Panc1 (cell line): ENCODE data around the gene ATP8B2. TPM values are rescaled to one million over a fixed set of nuclear protein-coding genes. Genes with fewer than 3 reads are reported as not detected.

Source experiments
- ATAC-seq: fragments of 200-7000 bp; cut with Tn5 transposase; 2 replicates; pipeline ENCODE4 v1.9.1; 2020; ENCODE audit warnings: mild to moderate bottlenecking, moderate library complexity
- BruUV-seq: library from RNA; stranded (reverse); fragments of 400-500 nt; replicated peaks from 2 replicates; lab custom pipeline; 2021; lab: Mats Ljungman, UMichigan
- CTCF ChIA-PET: fragments of 300-600 bp; sonication (Branson Sonifier 250); formaldehyde crosslinking; loops from one replicate; lab custom pipeline; 2022; ENCODE audit warnings: antibody characterized with exemption; lab: Charles Lee
- POLR2A ChIA-PET: fragments of 300-600 bp; sonication (Branson Sonifier 250); formaldehyde crosslinking; loops from one replicate; lab custom pipeline; 2022; ENCODE audit warnings: antibody characterized with exemption; lab: Charles Lee
- DNase-seq: peaks from one replicate; pipeline ENCODE4 v3.0.0-alpha.2; 2010; ENCODE audit warnings: low read depth, low spot score
- H3K27ac ChIP-seq: 2 replicates; pipeline ENCODE4 v1.5.1; 2011; ENCODE audit warnings: mild to moderate bottlenecking, low read length, inconsistent platforms
- H3K27me3 ChIP-seq: fragments of 200-500 bp; sonication (Bioruptor generic); 2 replicates; pipeline ENCODE4 v1.6.0; 2014; ENCODE audit warnings: low read length, inconsistent platforms; ENCODE audit not compliant: control insufficient read depth, insufficient read depth
- H3K36me3 ChIP-seq: fragments of 200-500 bp; sonication (Bioruptor generic); 2 replicates; pipeline ENCODE4 v1.5.1; 2014; ENCODE audit warnings: inconsistent platforms, mild to moderate bottlenecking, low read length, moderate library complexity; ENCODE audit not compliant: control insufficient read depth, insufficient read depth
- H3K4me1 ChIP-seq: 2 replicates; pipeline ENCODE4 v1.5.1; 2011; ENCODE audit warnings: inconsistent platforms, mild to moderate bottlenecking, low read length, moderate library complexity; ENCODE audit not compliant: control insufficient read depth, insufficient read depth
- H3K4me3 ChIP-seq, 2 experiments: 2 replicates each; pipeline ENCODE4 v1.5.1; 2011 to 2012; ENCODE audit warnings: low read depth in 2 of 2, low read length in 2 of 2, mild to moderate bottlenecking in 2 of 2, inconsistent platforms in 1 of 2, moderate library complexity in 1 of 2
- H3K9me3 ChIP-seq: fragments of 200-500 bp; sonication (Bioruptor generic); 2 replicates; pipeline ENCODE4 v1.5.1; 2014; ENCODE audit warnings: low read depth, mild to moderate bottlenecking, inconsistent platforms, low read length, moderate library complexity; ENCODE audit not compliant: control insufficient read depth, insufficient read depth
- POLR2AphosphoS5 ChIP-seq: IDR thresholded peaks from 2 replicates; pipeline ENCODE4 v1.6.1; 2012; ENCODE audit warnings: mild to moderate bottlenecking, low read depth, low read length, moderate library complexity
- REST ChIP-seq, 2 experiments: IDR thresholded peaks; 2 replicates each; pipeline ENCODE4 v1.6.1; 2011 to 2012; ENCODE audit warnings: low read depth in 2 of 2, control low read depth in 1 of 2, low read length in 1 of 2, mild to moderate bottlenecking in 1 of 2, moderate library complexity in 1 of 2; ENCODE audit not compliant: insufficient read depth in 1 of 2
- SIN3A ChIP-seq: IDR thresholded peaks from 2 replicates; pipeline ENCODE4 v1.6.1; 2012; ENCODE audit warnings: low read depth, mild to moderate bottlenecking, low read length, moderate library complexity, borderline replicate concordance; ENCODE audit not compliant: insufficient read depth
- TCF7L2 ChIP-seq: IDR thresholded peaks from 2 replicates; pipeline ENCODE4 v1.6.1; 2011; ENCODE audit warnings: mild to moderate bottlenecking, low read depth, low read length, inconsistent platforms
- in situ Hi-C: cut with HindIII; loops from 2 replicates; pipeline ENCODE4 v1.10.0; 2016; ENCODE audit warnings: low sequenced_read_pairs, low pct_unique_long_range_greater_than_20kb
- intact Hi-C: fragments of 100-400 bp; cut with micrococcal nuclease; formaldehyde crosslinking; loops from one replicate; pipeline ENCODE4 v1.10.0; 2022; ENCODE audit not compliant: unreplicated experiment
- total RNA-seq: library from RNA; stranded (reverse); gene quantifications from one replicate; pipeline ENCODE4 v1.2.1, GENCODE V29; 2021; ENCODE audit not compliant: unreplicated experiment
- TF ChIP-seq, protein P1 (sequence below): fragments of 450-650 bp; IDR thresholded peaks from 2 replicates; pipeline ENCODE4 v1.5.1; 2017; ENCODE audit warnings: mild to moderate bottlenecking

Gene ATP8B2
- total RNA-seq, 1 experiment from 2014 or later = 14.7 TPM

GRCh38 chr1:154329152-154329521, 3.8 kb downstream of the ATP8B2 start:
- ChIA-PET CTCF (interaction anchor here (0.6 kb wide), 1 partner anchor 16 kb away, joined by 3 read pairs; no protein-coding TSS in a partner anchor), POLR2A (no interaction called here)
- peaks cover 16% of the 10 kb centered on the region for H3K4me1 ChIP-seq
- H3K9me3 ChIP-seq = no peaks in the 10 kb centered on the region
- intact Hi-C loops = no loop called here
- BruUV-seq = no TSS peak
- TF ChIP-seq, protein P1, sequence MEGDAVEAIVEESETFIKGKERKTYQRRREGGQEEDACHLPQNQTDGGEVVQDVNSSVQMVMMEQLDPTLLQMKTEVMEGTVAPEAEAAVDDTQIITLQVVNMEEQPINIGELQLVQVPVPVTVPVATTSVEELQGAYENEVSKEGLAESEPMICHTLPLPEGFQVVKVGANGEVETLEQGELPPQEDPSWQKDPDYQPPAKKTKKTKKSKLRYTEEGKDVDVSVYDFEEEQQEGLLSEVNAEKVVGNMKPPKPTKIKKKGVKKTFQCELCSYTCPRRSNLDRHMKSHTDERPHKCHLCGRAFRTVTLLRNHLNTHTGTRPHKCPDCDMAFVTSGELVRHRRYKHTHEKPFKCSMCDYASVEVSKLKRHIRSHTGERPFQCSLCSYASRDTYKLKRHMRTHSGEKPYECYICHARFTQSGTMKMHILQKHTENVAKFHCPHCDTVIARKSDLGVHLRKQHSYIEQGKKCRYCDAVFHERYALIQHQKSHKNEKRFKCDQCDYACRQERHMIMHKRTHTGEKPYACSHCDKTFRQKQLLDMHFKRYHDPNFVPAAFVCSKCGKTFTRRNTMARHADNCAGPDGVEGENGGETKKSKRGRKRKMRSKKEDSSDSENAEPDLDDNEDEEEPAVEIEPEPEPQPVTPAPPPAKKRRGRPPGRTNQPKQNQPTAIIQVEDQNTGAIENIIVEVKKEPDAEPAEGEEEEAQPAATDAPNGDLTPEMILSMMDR = peak; percentile 44
- TF ChIP-seq POLR2AphosphoS5 = no peak
- H3K27me3 ChIP-seq = no peaks in the 10 kb centered on the region
- H3K36me3 ChIP-seq = no peaks in the 10 kb centered on the region
- H3K27ac ChIP-seq = no peak overlapping the region
- peak overlapping the region in 1 of 2 experiments; percentile 34; a peak in 1 of 4 replicates for H3K4me3 ChIP-seq
- DNase-seq (no peak), ATAC-seq (no peak)
- in situ Hi-C loops = no loop called here

DNA sequence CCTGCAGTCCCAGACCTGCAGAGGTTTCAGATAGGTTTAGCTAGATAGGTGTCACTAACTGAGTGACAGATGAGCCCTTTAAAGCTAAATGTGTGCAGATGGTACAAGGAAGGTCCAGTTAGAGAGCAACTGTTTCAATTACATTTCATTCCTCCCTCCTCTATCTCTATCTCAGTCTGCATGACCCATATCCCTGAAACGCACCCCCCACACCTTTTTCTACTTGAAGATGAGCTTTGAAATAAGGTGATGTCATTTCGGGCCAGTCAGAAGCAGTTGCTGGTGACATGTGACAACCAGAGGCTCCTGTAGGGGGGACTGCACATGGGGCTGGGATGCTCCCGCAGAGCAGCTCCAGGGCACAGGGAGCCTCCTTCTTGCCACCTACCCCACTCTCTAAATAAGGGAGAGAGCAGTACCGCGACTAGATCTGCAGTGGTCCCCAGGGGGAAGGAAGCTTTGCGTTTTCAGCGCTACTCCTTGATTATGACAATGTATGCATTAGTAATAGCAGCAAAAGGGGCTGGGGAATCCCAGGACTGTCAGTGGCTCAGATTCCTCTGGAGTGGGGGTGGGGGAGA, 4.3 kb downstream of the ATP8B2 start:
- in situ Hi-C loops (no loop called here), intact Hi-C loops (loop anchor here (10.0 kb wide), 1 partner anchor 135 kb away; the partner anchor contains the start of gene TPM3)
- DNase-seq (no peak), ATAC-seq (no peak)
- Histone ChIP-seq H3K4me1 (peaks cover 16% of the 10 kb centered on the region), H3K9me3 (no peaks in the 10 kb centered on the region), H3K36me3 (no peaks in the 10 kb centered on the region), H3K4me3 (no peak overlapping the region), H3K27ac (no peak overlapping the region), H3K27me3 (no peaks in the 10 kb centered on the region)
- POLR2A ChIA-PET = no interaction called here
- no TSS peak for BruUV-seq
- no peak for TF ChIP-seq TCF7L2
- TF ChIP-seq POLR2AphosphoS5 = no peak
- TF ChIP-seq, protein P1 = no peak
- TF ChIP-seq SIN3A = no peak
- no peak for TF ChIP-seq REST (IDR thresholded peaks at IDR 0.05; ENCODE audit: insufficient read depth in 1 of 2, low read depth in 2 of 2, low read length in 1 of 2)
- CTCF ChIA-PET = interaction anchor here (0.6 kb wide), 1 partner anchor 15 kb away, joined by 3 read pairs; no protein-coding TSS in a partner anchor
